IMR-90 (cell line): ENCODE results near the gene PAQR7. TPM values are rescaled to one million over a fixed set of nuclear protein-coding genes. Genes with fewer than 3 reads are reported as not detected.
A peak's percentile ranks its signal among the peaks of the same experiment; 100 is the strongest.

ENCODE experiments used
- ATAC-seq: fragments of 200-7000 bp; cut with Tn5 transposase; 2 replicates; pipeline ENCODE4 v1.9.1; 2020; ENCODE audit warnings: low read depth, mild to moderate bottlenecking, moderate library complexity
- BruUV-seq: library from RNA; stranded (reverse); fragments of 400-500 nt; replicated peaks from 2 replicates; lab custom pipeline; 2021; lab: Mats Ljungman, UMichigan
- CTCF ChIA-PET: fragments of 300-600 bp; formaldehyde crosslinking; extraction: SDS; loops from one replicate; lab custom pipeline; 2021; ENCODE audit warnings: antibody characterized with exemption; lab: Yijun Ruan, JAX
- POLR2A ChIA-PET: fragments of 300-600 bp; sonication (Branson Sonifier 250); formaldehyde crosslinking; loops from one replicate; lab custom pipeline; 2022; ENCODE audit warnings: antibody characterized with exemption; ENCODE audit not compliant: unreplicated experiment; lab: Charles Lee
- DNase-seq: peaks from one replicate; pipeline ENCODE4 v3.0.0; 2013
- H2AFZ ChIP-seq: replicated peaks from 2 replicates; pipeline ENCODE3; 2013; ENCODE audit warnings: low read length, mild to moderate bottlenecking; ENCODE audit not compliant: poor library complexity
- H2AK5ac ChIP-seq: 2 replicates; pipeline ENCODE4 v1.6.1; 2013; ENCODE audit warnings: low read depth, low read length, inconsistent platforms
- H2AK9ac ChIP-seq: replicated peaks from 2 replicates; pipeline ENCODE3; 2013; ENCODE audit warnings: mild to moderate bottlenecking, low read depth, low read length, moderate library complexity; ENCODE audit not compliant: poor library complexity
- H2BK120ac ChIP-seq: 2 replicates; pipeline ENCODE4 v1.6.1; 2013; ENCODE audit warnings: low read depth, low read length, inconsistent platforms
- H2BK15ac ChIP-seq: 3 replicates; pipeline ENCODE4 v1.6.1; 2013; ENCODE audit warnings: low read depth, low read length, inconsistent platforms
- H2BK20ac ChIP-seq: 2 replicates; pipeline ENCODE4 v1.6.1; 2013; ENCODE audit warnings: low read depth, mild to moderate bottlenecking, inconsistent platforms, low read length, moderate library complexity
- H2BK5ac ChIP-seq: 2 replicates; pipeline ENCODE4 v1.6.1; 2013; ENCODE audit warnings: mild to moderate bottlenecking, low read depth, low read length, inconsistent platforms; ENCODE audit not compliant: poor library complexity, severe bottlenecking
- H3K14ac ChIP-seq: replicated peaks from 2 replicates; pipeline ENCODE4 v1.6.1; 2013; ENCODE audit warnings: low read depth, low read length, inconsistent platforms
- H3K18ac ChIP-seq: 2 replicates; pipeline ENCODE4 v1.6.1; 2013; ENCODE audit warnings: low read depth, low read length, control low read depth
- H3K23ac ChIP-seq: 2 replicates; pipeline ENCODE4 v1.6.1; 2013; ENCODE audit warnings: low read depth, low read length, inconsistent platforms
- H3K27ac ChIP-seq: 2 replicates; pipeline ENCODE4 v1.5.1; 2013; ENCODE audit warnings: mild to moderate bottlenecking, control low read depth, low read length; ENCODE audit not compliant: insufficient read depth
- H3K27me3 ChIP-seq: 2 replicates; pipeline ENCODE4 v1.6.1; 2013; ENCODE audit warnings: low read length; ENCODE audit not compliant: control insufficient read depth, insufficient read depth
- H3K36me3 ChIP-seq: 2 replicates; pipeline ENCODE4 v1.6.1; 2013; ENCODE audit warnings: low read length, mixed read lengths; ENCODE audit not compliant: control insufficient read depth, insufficient read depth
- H3K4ac ChIP-seq: 2 replicates; pipeline ENCODE4 v1.6.1; 2013; ENCODE audit warnings: low read depth, low read length, inconsistent platforms
- H3K4me1 ChIP-seq: 2 replicates; pipeline ENCODE4 v1.6.1; 2013; ENCODE audit warnings: low read length, mixed read lengths; ENCODE audit not compliant: control insufficient read depth, insufficient read depth
- H3K4me2 ChIP-seq: 2 replicates; pipeline ENCODE4 v1.6.1; 2013; ENCODE audit warnings: low read depth, mild to moderate bottlenecking, control low read depth, low read length, moderate library complexity
- H3K4me3 ChIP-seq: 2 replicates; pipeline ENCODE4 v1.5.1; 2013; ENCODE audit warnings: low read depth, mild to moderate bottlenecking, control low read depth, low read length, moderate library complexity; ENCODE audit not compliant: insufficient read depth
- H3K56ac ChIP-seq: 2 replicates; pipeline ENCODE4 v1.6.1; 2013; ENCODE audit warnings: low read length, inconsistent platforms; ENCODE audit not compliant: insufficient read depth; ENCODE audit errors: extremely low read depth
- H3K79me1 ChIP-seq, 2 experiments: 2 replicates each; pipeline ENCODE4 v1.6.1; 2013; ENCODE audit warnings: low read length in 2 of 2, inconsistent platforms in 1 of 2, low read depth in 1 of 2
- H3K9ac ChIP-seq: 2 replicates; pipeline ENCODE4 v1.6.1; 2013; ENCODE audit warnings: low read depth, low read length, control low read depth
- H3K9me1 ChIP-seq: 2 replicates; pipeline ENCODE4 v1.6.1; 2013; ENCODE audit warnings: low read length, inconsistent platforms; ENCODE audit not compliant: insufficient read depth
- H3K9me3 ChIP-seq: 2 replicates; pipeline ENCODE4 v1.6.1; 2013; ENCODE audit warnings: low read length; ENCODE audit not compliant: control insufficient read depth, insufficient read depth
- H4K20me1 ChIP-seq: 2 replicates; pipeline ENCODE4 v1.6.1; 2013; ENCODE audit warnings: low read length, inconsistent platforms; ENCODE audit not compliant: insufficient read depth
- H4K5ac ChIP-seq: 2 replicates; pipeline ENCODE4 v1.6.1; 2013; ENCODE audit warnings: mild to moderate bottlenecking, low read depth, low read length, control low read depth
- H4K8ac ChIP-seq, 2 experiments: 2 replicates each; pipeline ENCODE4 v1.6.1; 2013; ENCODE audit warnings: low read depth in 2 of 2, low read length in 2 of 2, control low read depth in 1 of 2, inconsistent platforms in 1 of 2
- H4K91ac ChIP-seq: 2 replicates; pipeline ENCODE4 v1.6.1; 2013; ENCODE audit warnings: low read depth, low read length, inconsistent platforms; ENCODE audit not compliant: insufficient read depth
- CEBPB ChIP-seq: IDR thresholded peaks from 2 replicates; pipeline ENCODE4 v1.6.1; 2012; ENCODE audit warnings: low read depth, low read length, improper control_type of control experiment
- MAFK ChIP-seq: IDR thresholded peaks from 2 replicates; pipeline ENCODE4 v1.6.1; 2012; ENCODE audit warnings: low read depth, low read length, improper control_type of control experiment
- MAZ ChIP-seq: IDR thresholded peaks from 2 replicates; pipeline ENCODE4 v1.6.1; 2012; ENCODE audit warnings: low read depth, mild to moderate bottlenecking, low read length, improper control_type of control experiment, moderate library complexity, borderline replicate concordance
- RFX5 ChIP-seq: IDR thresholded peaks from 2 replicates; pipeline ENCODE4 v1.8.0; 2012; ENCODE audit warnings: low read depth, mild to moderate bottlenecking, low read length, moderate library complexity
- WGBS, 2 experiments: methylation state at CpG; one replicate each; pipeline versions ENCODE4 v1.1.5 to v1.1.7; 2013; ENCODE audit warnings: missing lambda C conversion rate in 2 of 2; ENCODE audit not compliant: insufficient read length in 1 of 2; ENCODE audit errors: extremely low coverage in 2 of 2; 5-methylcytosine and 5-hydroxymethylcytosine counted together
- dilution Hi-C: fragments of 300-500 bp; cut with HindIII; formaldehyde crosslinking; loops from one replicate; pipeline ENCODE4 v1.14.3; 2018; ENCODE audit warnings: low sequenced_read_pairs; ENCODE audit not compliant: unreplicated experiment
- in situ Hi-C: fragments of 300-500 bp; cut with MboI; formaldehyde crosslinking; loops from 3 replicates; pipeline ENCODE4 v1.14.3; 2019; ENCODE audit warnings: low sequenced_read_pairs, inconsistent platforms, mixed read lengths
- intact Hi-C: fragments of 100-400 bp; cut with micrococcal nuclease; formaldehyde crosslinking; loops from 2 replicates; pipeline ENCODE4 v1.10.0; 2022
- polyA plus RNA-seq, 3 experiments: library from polyadenylated mRNA; depleted of rRNA; stranded (reverse); fragments of >200 nt; gene quantifications; 2 replicates each; pipeline ENCODE4 v1.2.3, GENCODE V29; 2012; ENCODE audit warnings: low replicate concordance in 1 of 3
- total RNA-seq: library from RNA; depleted of rRNA; stranded (reverse); fragments of >200 nt; gene quantifications from 2 replicates; pipeline ENCODE4 v1.2.3, GENCODE V29; 2012

The PAQR7 gene
- total and polyA plus RNA-seq, 2 of the 4 experiments (the other 2 are of a cell fraction): 9.0 to 12.9 TPM

DNA sequence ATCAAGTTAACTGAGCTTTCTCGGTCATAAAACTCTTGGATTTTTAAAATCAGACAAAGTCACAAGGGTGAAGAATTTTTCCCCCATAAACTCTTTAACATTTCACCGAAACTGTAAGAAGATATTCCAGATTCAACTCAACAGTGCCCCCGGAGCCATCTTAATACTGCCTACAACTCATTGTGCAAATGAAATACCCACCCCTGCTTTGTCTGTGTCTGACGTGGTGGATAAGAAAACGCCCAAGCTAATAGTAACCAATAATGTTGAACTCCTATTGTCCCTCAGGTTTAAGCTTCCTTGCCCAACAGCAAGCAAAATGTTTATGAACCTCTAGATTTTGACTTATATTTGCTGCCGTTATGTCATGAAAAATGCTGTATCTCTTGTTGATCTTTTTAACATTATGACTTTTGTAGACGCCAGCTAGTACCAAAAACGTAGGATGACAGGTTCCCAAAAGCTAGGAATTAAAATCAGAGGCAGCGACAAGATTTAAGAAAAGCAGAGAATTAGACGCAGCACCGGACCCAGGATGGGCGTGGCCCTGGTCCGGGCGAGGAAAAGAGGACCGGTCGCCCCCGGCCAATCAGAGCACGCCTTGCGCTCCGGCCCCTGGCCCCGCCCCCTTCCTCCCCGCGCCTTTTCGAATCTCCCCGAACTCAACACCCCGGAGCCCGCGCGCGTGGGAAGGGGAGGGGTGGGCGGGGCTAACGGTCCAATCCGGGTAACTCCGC, 29.6 kb upstream of the PAQR7 start (continued):
- TF ChIP-seq CEBPB (peak; percentile 59), MAZ (no peak), MAFK (no peak)

DNA sequence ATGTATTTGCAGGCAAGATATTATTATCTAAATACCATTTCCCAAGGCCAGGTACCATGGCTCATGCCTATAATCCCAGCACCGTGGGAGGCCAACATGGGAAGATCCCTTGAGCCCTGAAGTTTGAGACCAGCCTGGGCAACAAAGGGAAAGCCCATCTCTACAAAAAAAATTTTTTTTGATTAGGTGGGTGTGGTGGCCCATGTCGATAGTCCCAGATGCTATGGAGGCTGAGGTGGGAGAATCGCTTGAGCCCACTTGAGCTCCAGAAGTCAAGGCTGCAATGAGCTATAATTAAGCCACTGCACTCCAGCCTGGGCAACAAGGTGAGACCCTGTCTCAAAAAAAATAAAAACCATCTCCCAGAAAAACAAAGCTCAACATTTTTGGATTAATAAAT, 28.5 kb upstream of the PAQR7 start:
- no peak overlapping the region for H3K56ac ChIP-seq
- dilution Hi-C loops: no loop called here
- in situ Hi-C loops: no loop called here

More for the DNA sequence above, 28.5 kb upstream of the PAQR7 start:
- ATAC-seq (no peak), DNase-seq (no peak)
- peak overlapping the region; percentile 69 for H3K23ac ChIP-seq
- peaks cover 5% of the 10 kb centered on the region for H3K4me1 ChIP-seq
- H4K91ac ChIP-seq: no peak overlapping the region
- peak overlapping the region; percentile 41; the same call in 1 of the 2 replicates for H3K4ac ChIP-seq
- no peaks in the 10 kb centered on the region for H3K27me3 ChIP-seq
- intact Hi-C loops: no loop called here
- no peak overlapping the region for H4K5ac ChIP-seq
- no peak overlapping the region for H3K18ac ChIP-seq
- no peaks in the 10 kb centered on the region for H3K9me3 ChIP-seq
- peak overlapping the region; percentile 98 for H3K4me2 ChIP-seq
- H4K20me1 ChIP-seq: peaks cover 10% of the 10 kb centered on the region; the same call in 1 of the 2 replicates
- ChIA-PET POLR2A (interaction anchor here (0.6 kb wide), 1 partner anchor 97 kb away, joined by 3 read pairs; no protein-coding TSS in a partner anchor), CTCF (interaction anchor here (0.5 to 2.7 kb wide), 4 partner anchors 8 to 56 kb away, joined by 3 to 22 read pairs (median 4); no protein-coding TSS in a partner anchor)
- H2BK5ac ChIP-seq: peak overlapping the region; percentile 62
- H2AK9ac ChIP-seq: peak overlapping the region; percentile 46
- peak overlapping the region; percentile 80 for H3K9ac ChIP-seq
- peak overlapping the region; percentile 68 for H3K4me3 ChIP-seq
- H4K8ac ChIP-seq: peak overlapping the region in 1 of 2 experiments; percentile 70; a peak in 2 of 4 replicates
- no peak overlapping the region for H2BK120ac ChIP-seq
- H3K14ac ChIP-seq: 0 out of 2 replicates have a peak overlapping the region, but pooled peaks have one; percentile 65
- H2BK15ac ChIP-seq: no peak overlapping the region
- peaks cover 23% of the 10 kb centered on the region for H3K36me3 ChIP-seq
- H2AK5ac ChIP-seq: peak overlapping the region; percentile 45; the same call in 1 of the 2 replicates
- no CpG with 5 or more reads among the region's 3 CpGs for WGBS, 2 experiments
- H3K27ac ChIP-seq: peak overlapping the region; percentile 48; the same call in 1 of the 2 replicates
- TF ChIP-seq RFX5: no peak
- H3K9me1 ChIP-seq: peaks cover 13% of the 10 kb centered on the region
- peaks cover 28 to 37% of the 10 kb centered on the region in 2 experiments for H3K79me1 ChIP-seq
- no peak overlapping the region for H2AFZ ChIP-seq
- no TSS peak for BruUV-seq
- H2BK20ac ChIP-seq: no peak overlapping the region
